ENCODE data around the gene EXD1. TPM values are rescaled to one million over a fixed set of nuclear protein-coding genes. Genes with fewer than 3 reads are reported as not detected.

EXD1 gene
- total RNA-seq, 1 experiment from 2014 or later, result not detected

- Mint-ChIP-seq H3K4me3 (ENCODE audit: unreplicated experiment) (peak overlapping the region; percentile 1), H3K27me3 (ENCODE audit: insufficient read depth, unreplicated experiment) (no peaks in the 10 kb centered on the region), H3K9me3 (ENCODE audit: unreplicated experiment) (no peaks in the 10 kb centered on the region), H3K4me1 (ENCODE audit: low read depth, unreplicated experiment) (peaks cover 21% of the 10 kb centered on the region), H3K27ac (ENCODE audit: unreplicated experiment) (peak overlapping the region; percentile 68), H3K36me3 (ENCODE audit: insufficient read depth, unreplicated experiment) (peaks cover 42% of the 10 kb centered on the region)
- H3K4me1 ChIP-seq, result peaks cover 49% of the 10 kb centered on the region
- no peaks in the 10 kb centered on the region for H3K27me3 ChIP-seq (replicated peaks; ENCODE audit: control insufficient read depth, insufficient read depth, low read length)
- no peaks in the 10 kb centered on the region; the same call in 1 of the 2 replicates for H3K36me3 ChIP-seq (ENCODE audit: control insufficient read depth, insufficient read depth, low read length)
- BruUV-seq (replicated peaks), result no TSS peak
- CTCF ChIA-PET, result no interaction called here
- intact Hi-C loops (cut with micrococcal nuclease; ENCODE audit: unreplicated experiment), result no loop called here
- POLR2A ChIA-PET, result interaction anchor here (0.5 kb wide), 1 partner anchor 330 kb away, joined by 10 read pairs; no protein-coding TSS in a partner anchor
- DNase-seq, result peak in 1 of 2 experiments; percentile 28
- no peaks in the 10 kb centered on the region for H3K9me3 ChIP-seq
- H3K4me3 ChIP-seq (ENCODE audit: low read depth, low read length), result no peak overlapping the region
- no peak for TF ChIP-seq CTCF (IDR thresholded peaks at IDR 0.05; ENCODE audit: insufficient read depth in 1 of 2, low read depth in 1 of 2, low read length in 1 of 2, severe bottlenecking in 1 of 2, unreplicated experiment in 1 of 2)
These were observed 28.4 kb upstream of the EXD1 start for GRCh38 chr15:41258750-41259471.

GRCh38 chr15:41256577-41257038, 26.1 kb upstream of the EXD1 start:
- no peaks in the 10 kb centered on the region for H3K27me3 Mint-ChIP-seq (ENCODE audit: insufficient read depth, unreplicated experiment)
- intact Hi-C loops (cut with micrococcal nuclease; ENCODE audit: unreplicated experiment), result loop anchor here (1.0 kb wide), 1 partner anchor 15 kb away; no protein-coding TSS in a partner anchor
- BruUV-seq (replicated peaks), result no TSS peak
- Histone ChIP-seq H3K36me3 (ENCODE audit: control insufficient read depth, insufficient read depth, low read length) (no peaks in the 10 kb centered on the region; the same call in 1 of the 2 replicates), H3K27me3 (replicated peaks; ENCODE audit: control insufficient read depth, insufficient read depth, low read length) (no peaks in the 10 kb centered on the region), H3K4me3 (ENCODE audit: low read depth, low read length) (no peak overlapping the region), H3K9me3 (no peaks in the 10 kb centered on the region), H3K4me1 (peaks cover 39% of the 10 kb centered on the region)
- H3K4me3 Mint-ChIP-seq (ENCODE audit: unreplicated experiment), result no peak overlapping the region
- CTCF ChIA-PET, result interaction anchor here (0.5 to 1.0 kb wide), 3 partner anchors 25 to 182 kb away, joined by 3 to 4 read pairs (median 3); partner anchors contain the start of gene CHP1
- peaks cover 18% of the 10 kb centered on the region for H3K4me1 Mint-ChIP-seq (ENCODE audit: low read depth, unreplicated experiment)
- DNase-seq, result peak in 1 of 2 experiments; percentile 56
- no peaks in the 10 kb centered on the region for H3K9me3 Mint-ChIP-seq (ENCODE audit: unreplicated experiment)
- no peak overlapping the region for H3K27ac Mint-ChIP-seq (ENCODE audit: unreplicated experiment)
- H3K36me3 Mint-ChIP-seq (ENCODE audit: insufficient read depth, unreplicated experiment), result peaks cover 39% of the 10 kb centered on the region
- no peak for TF ChIP-seq CTCF (IDR thresholded peaks at IDR 0.05; ENCODE audit: insufficient read depth in 1 of 2, low read depth in 1 of 2, low read length in 1 of 2, severe bottlenecking in 1 of 2, unreplicated experiment in 1 of 2)
- POLR2A ChIA-PET, result no interaction called here

GRCh38 chr15:41256103-41256502, 25.5 kb upstream of the EXD1 start:
- no peak overlapping the region for H3K27ac Mint-ChIP-seq (ENCODE audit: unreplicated experiment)
- H3K27me3 Mint-ChIP-seq (ENCODE audit: insufficient read depth, unreplicated experiment), result no peaks in the 10 kb centered on the region
- Histone ChIP-seq H3K4me1 (peaks cover 39% of the 10 kb centered on the region), H3K36me3 (ENCODE audit: control insufficient read depth, insufficient read depth, low read length) (no peaks in the 10 kb centered on the region; the same call in 1 of the 2 replicates), H3K9me3 (no peaks in the 10 kb centered on the region), H3K27me3 (replicated peaks; ENCODE audit: control insufficient read depth, insufficient read depth, low read length) (no peaks in the 10 kb centered on the region), H3K4me3 (ENCODE audit: low read depth, low read length) (no peak overlapping the region)
- no peak overlapping the region for H3K4me3 Mint-ChIP-seq (ENCODE audit: unreplicated experiment)
- CTCF ChIA-PET, result interaction anchor here (0.5 to 1.0 kb wide), 2 partner anchors 25 to 181 kb away, joined by 3 read pairs; partner anchors contain the start of gene CHP1
- peaks cover 18% of the 10 kb centered on the region for H3K4me1 Mint-ChIP-seq (ENCODE audit: low read depth, unreplicated experiment)
- POLR2A ChIA-PET, result no interaction called here
- intact Hi-C loops (cut with micrococcal nuclease; ENCODE audit: unreplicated experiment), result loop anchor here (1.0 kb wide), 1 partner anchor 15 kb away; no protein-coding TSS in a partner anchor
- no peak for DNase-seq
- H3K9me3 Mint-ChIP-seq (ENCODE audit: unreplicated experiment), result no peaks in the 10 kb centered on the region
- no peak for TF ChIP-seq CTCF (IDR thresholded peaks at IDR 0.05; ENCODE audit: insufficient read depth in 1 of 2, low read depth in 1 of 2, low read length in 1 of 2, severe bottlenecking in 1 of 2, unreplicated experiment in 1 of 2)
- no TSS peak for BruUV-seq (replicated peaks)
- H3K36me3 Mint-ChIP-seq (ENCODE audit: insufficient read depth, unreplicated experiment), result peaks cover 36% of the 10 kb centered on the region
